Thoracic aorta (tissue), 2 donors: ENCODE data around the gene MOG. TPM values are rescaled to one million over a fixed set of nuclear protein-coding genes. Genes with fewer than 3 reads are reported as not detected.
"Not testable (repeated sequence)": the region's sequence is repeated elsewhere in the genome, so short reads cannot be mapped to it uniquely, and the experiment has no call there.

Experiments used
- ATAC-seq: fragments of 150-250 bp; one replicate; pipeline ENCODE4 v1.8.0; 2017; ENCODE audit warnings: low read depth; ENCODE audit not compliant: insufficient number of reproducible peaks, low FRiP score
- DNase-seq: peaks from one replicate; pipeline ENCODE4 v3.0.0-alpha.2; 2020; ENCODE audit warnings: low spot score
- H3K27ac ChIP-seq, 2 donors: fragments of 200-600 bp; sonication (generic); 1 replicate in 1 of 2; 2 replicates in 1 of 2; pipeline ENCODE4 v1.5.1; 2016; ENCODE audit warnings: mild to moderate bottlenecking in 2 of 2, moderate library complexity in 2 of 2
- H3K27me3 ChIP-seq: fragments of 200-600 bp; sonication (generic); replicated peaks from 2 replicates; pipeline ENCODE4 v1.6.0; 2016; ENCODE audit warnings: mild to moderate bottlenecking; ENCODE audit not compliant: insufficient read depth
- H3K36me3 ChIP-seq: fragments of 200-600 bp; sonication (generic); one replicate; pipeline ENCODE4 v1.5.1; 2016
- H3K4me1 ChIP-seq, 2 donors: fragments of 200-600 bp; sonication (generic); 1 replicate in 1 of 2; 2 replicates in 1 of 2; pipeline versions ENCODE4 v1.5.1 to v1.6.0; 2016; ENCODE audit warnings: low read depth in 2 of 2, mild to moderate bottlenecking in 1 of 2; ENCODE audit not compliant: control insufficient read depth in 1 of 2
- H3K4me3 ChIP-seq: fragments of 200-600 bp; sonication (generic); 2 replicates; pipeline ENCODE4 v1.5.1; 2016; ENCODE audit warnings: mild to moderate bottlenecking
- H3K9me3 ChIP-seq: fragments of 200-600 bp; sonication (generic); 2 replicates; pipeline ENCODE4 v1.5.1; 2016
- total RNA-seq, 2 donors: library from RNA; depleted of rRNA; stranded (reverse); fragments of >200 nt; gene quantifications; one replicate each; pipeline versions ENCODE4 v1.1.0 to v1.2.3, GENCODE V29; 2016
- TF ChIP-seq, protein P1 (sequence below): fragments of 200-600 bp; sonication (generic); IDR thresholded peaks from one replicate; pipeline ENCODE4 v1.5.1; 2019; ENCODE audit warnings: antibody characterized with exemption

Gene MOG
- total RNA-seq, 2 donors from 2014 or later = not detected

GRCh38 chr6:29652198-29652584 is 4.7 kb upstream of the MOG start:
- Histone ChIP-seq H3K27me3 (no peaks in the 10 kb centered on the region), H3K4me1 (peaks cover 11 to 35% of the 10 kb centered on the region in 2 donors), H3K9me3 (no peaks in the 10 kb centered on the region), H3K27ac (no peak overlapping the region), H3K36me3 (no peaks in the 10 kb centered on the region), H3K4me3 (no peak overlapping the region)
- DNase-seq (no peak), ATAC-seq (no peak)
- TF ChIP-seq, protein P1, sequence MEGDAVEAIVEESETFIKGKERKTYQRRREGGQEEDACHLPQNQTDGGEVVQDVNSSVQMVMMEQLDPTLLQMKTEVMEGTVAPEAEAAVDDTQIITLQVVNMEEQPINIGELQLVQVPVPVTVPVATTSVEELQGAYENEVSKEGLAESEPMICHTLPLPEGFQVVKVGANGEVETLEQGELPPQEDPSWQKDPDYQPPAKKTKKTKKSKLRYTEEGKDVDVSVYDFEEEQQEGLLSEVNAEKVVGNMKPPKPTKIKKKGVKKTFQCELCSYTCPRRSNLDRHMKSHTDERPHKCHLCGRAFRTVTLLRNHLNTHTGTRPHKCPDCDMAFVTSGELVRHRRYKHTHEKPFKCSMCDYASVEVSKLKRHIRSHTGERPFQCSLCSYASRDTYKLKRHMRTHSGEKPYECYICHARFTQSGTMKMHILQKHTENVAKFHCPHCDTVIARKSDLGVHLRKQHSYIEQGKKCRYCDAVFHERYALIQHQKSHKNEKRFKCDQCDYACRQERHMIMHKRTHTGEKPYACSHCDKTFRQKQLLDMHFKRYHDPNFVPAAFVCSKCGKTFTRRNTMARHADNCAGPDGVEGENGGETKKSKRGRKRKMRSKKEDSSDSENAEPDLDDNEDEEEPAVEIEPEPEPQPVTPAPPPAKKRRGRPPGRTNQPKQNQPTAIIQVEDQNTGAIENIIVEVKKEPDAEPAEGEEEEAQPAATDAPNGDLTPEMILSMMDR = no peak

DNA sequence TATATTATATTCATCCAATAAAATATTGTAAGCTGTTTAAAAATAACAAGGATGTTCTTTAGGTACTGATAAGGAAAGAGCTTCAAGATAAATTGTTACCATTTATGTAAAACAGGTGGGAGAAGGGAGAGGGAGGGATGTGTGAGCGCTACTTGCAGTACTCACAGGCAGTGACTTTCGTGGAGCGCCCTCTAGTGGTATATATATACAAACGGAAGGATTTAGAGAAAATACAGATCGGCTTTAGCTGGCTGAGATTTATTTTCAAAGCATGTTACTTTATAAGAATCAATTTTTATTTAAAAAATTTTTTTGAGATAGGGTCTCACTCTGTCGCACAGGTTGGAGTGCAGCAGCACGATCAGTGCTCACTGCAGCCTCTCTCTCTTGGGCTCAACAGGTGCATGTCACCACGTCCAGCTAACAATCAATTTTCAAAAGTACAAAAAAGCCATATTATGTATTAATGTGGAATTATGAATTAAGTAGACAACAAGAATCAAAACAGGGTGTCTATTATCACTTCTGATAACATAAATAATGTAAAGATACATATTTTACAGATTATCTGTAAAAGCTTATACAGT is 3.3 kb upstream of the MOG start:
- TF ChIP-seq, protein P1 = peak; percentile 76
- no peak overlapping the region for H3K27ac ChIP-seq
- no peaks in the 10 kb centered on the region for H3K9me3 ChIP-seq
- ATAC-seq = no peak
- peaks cover 11 to 37% of the 10 kb centered on the region in 2 donors for H3K4me1 ChIP-seq
- no peak for DNase-seq
- no peaks in the 10 kb centered on the region for H3K36me3 ChIP-seq
- no peak overlapping the region for H3K4me3 ChIP-seq
- H3K27me3 ChIP-seq = no peaks in the 10 kb centered on the region

DNA sequence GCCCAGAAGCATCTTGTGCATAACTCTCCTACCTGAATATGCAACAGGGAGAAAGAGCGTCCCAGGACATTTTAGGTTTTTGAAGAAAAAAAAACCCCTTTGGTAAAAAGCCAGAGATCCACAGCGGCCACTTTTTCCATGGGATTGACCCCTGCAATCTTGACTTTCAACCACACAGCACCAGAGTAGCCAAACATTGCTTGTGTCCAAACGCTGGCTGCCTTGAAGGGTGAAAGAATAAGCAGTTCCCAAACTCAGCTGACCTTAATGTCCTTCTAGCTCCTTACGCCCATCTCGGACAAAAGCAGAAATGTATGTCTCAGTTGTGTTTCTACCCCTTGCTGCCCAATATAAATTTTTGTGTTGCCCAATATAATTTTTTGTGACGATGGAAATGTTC is 1.2 kb upstream of the MOG start:
- Histone ChIP-seq H3K9me3 (no peaks in the 10 kb centered on the region), H3K27ac (peak overlapping the region; percentile 80), H3K4me3 (no peak overlapping the region), H3K36me3 (no peaks in the 10 kb centered on the region), H3K27me3 (no peaks in the 10 kb centered on the region), H3K4me1 (peaks cover 11 to 27% of the 10 kb centered on the region in 2 donors)
- ATAC-seq (no peak), DNase-seq (no peak)
- TF ChIP-seq, protein P1 = no peak

- Histone ChIP-seq H3K9me3 (no peaks in the 10 kb centered on the region), H3K27me3 (no peaks in the 10 kb centered on the region), H3K27ac (peak overlapping the region; percentile 80), H3K4me3 (no peak overlapping the region), H3K4me1 (peaks cover 11 to 27% of the 10 kb centered on the region in 2 donors), H3K36me3 (no peaks in the 10 kb centered on the region)
- DNase-seq (no peak), ATAC-seq (peak; percentile 61)
- TF ChIP-seq, protein P1 = no peak
Observed at GRCh38 chr6:29656157-29656556, 735 bp upstream of the MOG start.

DNA sequence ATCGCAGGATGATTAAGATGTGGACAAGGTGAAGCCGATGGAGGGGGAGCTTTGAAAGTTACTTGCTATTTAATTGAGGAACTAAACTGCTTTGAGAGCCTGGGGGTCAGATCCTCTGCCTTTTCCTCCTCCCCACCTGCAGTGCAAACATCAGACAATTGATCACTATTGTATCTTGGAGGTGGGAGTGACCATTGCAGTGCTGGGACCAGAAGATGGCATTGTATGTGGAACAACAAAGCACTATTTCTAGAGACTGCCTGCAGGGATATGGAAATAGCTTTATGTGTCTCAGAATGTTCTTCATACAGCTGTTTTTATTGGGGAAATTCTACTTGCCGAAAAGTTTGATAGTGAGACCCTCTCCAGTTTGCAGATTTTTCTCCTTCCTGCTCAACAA is 4.2 kb downstream of the MOG start:
- H3K27ac ChIP-seq = no peak overlapping the region
- no peak for ATAC-seq

GRCh38 chr6:29661502-29662141 is 4.7 kb downstream of the MOG start:
- not testable (repeated sequence) for ATAC-seq, H3K27me3 ChIP-seq, DNase-seq, H3K9me3 ChIP-seq, H3K36me3 ChIP-seq, H3K4me3 ChIP-seq, H3K4me1 ChIP-seq
- H3K27ac ChIP-seq = peak overlapping the region in 1 of 2 donors; percentile 14

More for the DNA sequence above, 4.2 kb downstream of the MOG start:
- H3K4me3 ChIP-seq = no peak overlapping the region
- TF ChIP-seq, protein P1 = no peak
- H3K36me3 ChIP-seq = no peaks in the 10 kb centered on the region
- H3K9me3 ChIP-seq = no peaks in the 10 kb centered on the region
- H3K27me3 ChIP-seq = no peaks in the 10 kb centered on the region
- H3K4me1 ChIP-seq = peaks cover 3 to 13% of the 10 kb centered on the region in 2 donors
- DNase-seq = no peak
